ENCODE results near the gene MMP24. TPM values are rescaled to one million over a fixed set of nuclear protein-coding genes. Genes with fewer than 3 reads are reported as not detected.
A peak's percentile ranks its signal among the peaks of the same experiment; 100 is the strongest.

Gene MMP24
- total and polyA plus RNA-seq, 2 of the 13 experiments (the other 11 are each of a cell fraction or from before 2014, with no cell fraction given), result 0.29 to 0.35 TPM

DNA sequence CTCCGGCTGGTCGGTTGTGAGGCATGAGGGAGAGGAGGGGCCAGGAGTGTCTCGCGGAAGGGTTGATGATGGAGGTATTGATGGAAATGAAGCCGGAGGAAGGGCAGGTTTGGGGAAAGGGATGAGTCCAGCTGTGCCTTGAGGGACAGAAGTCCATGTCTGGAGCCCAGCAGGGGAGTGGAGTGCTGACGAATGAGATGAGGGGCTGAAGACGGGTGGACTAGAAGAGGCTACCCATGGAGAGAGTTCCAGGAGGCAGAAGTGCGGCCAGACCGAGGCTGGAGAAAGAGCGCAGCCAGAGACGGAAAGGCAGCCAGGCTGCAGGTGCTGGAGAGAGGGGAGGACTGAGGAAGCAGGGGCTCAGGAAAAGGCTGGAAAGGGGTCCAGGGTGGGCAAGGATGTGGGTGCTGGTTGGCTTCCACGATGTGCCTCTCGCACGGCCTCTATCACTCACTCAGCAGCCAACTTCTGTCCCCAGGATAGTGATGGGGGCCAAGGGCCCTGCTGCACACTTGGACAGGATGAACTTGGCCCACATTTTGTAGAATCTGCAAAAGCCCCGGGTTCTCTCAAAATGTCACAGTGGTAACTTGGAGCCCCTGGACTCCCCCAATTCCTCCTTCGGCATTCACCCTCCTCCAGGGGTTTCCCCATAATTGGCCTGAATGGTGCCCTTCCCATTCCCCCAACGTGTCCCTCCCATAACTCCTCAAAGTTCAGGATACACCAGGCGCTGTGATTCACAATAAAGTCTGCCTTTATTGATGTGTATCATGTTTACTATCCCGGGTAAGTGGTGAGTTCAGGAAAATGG, 58.7 kb downstream of the MMP24 start:
- H3K4me3 ChIP-seq (replicated peaks in 1 of 3; ENCODE audit: insufficient read depth in 1 of 3, low read depth in 2 of 3, low read length in 3 of 3), result peak overlapping the region; percentile 80 to 98 (median 81)
- H3K9ac ChIP-seq (ENCODE audit: insufficient read depth, low read depth, low read length), result peak overlapping the region; percentile 97
- H3K9me3 ChIP-seq (ENCODE audit: low read length), result no peaks in the 10 kb centered on the region
- H3K4me2 ChIP-seq (ENCODE audit: low read depth, low read length), result peak overlapping the region; percentile 91
- WGBS (ENCODE audit: low lambda C conversion rate), result under 1% methylated on average over 19 of the region's 19 CpGs
- H3K27ac ChIP-seq (ENCODE audit: extremely low read length, insufficient read depth, low read length), result peak overlapping the region; percentile 95
- DNase-seq (ENCODE audit: low spot score) (no peak), ATAC-seq (peak; percentile 4), FAIRE-seq (no peak)
- peaks cover 16% of the 10 kb centered on the region for H4K20me1 ChIP-seq (ENCODE audit: insufficient read depth, low read length)
- peaks cover 7 to 19% of the 10 kb centered on the region in 2 experiments; a peak in 4 of 5 replicates for H3K36me3 ChIP-seq (replicated peaks in 1 of 2; ENCODE audit: control insufficient read depth in 1 of 2, insufficient read depth in 2 of 2, low read length in 2 of 2)
- in situ Hi-C loops (cut with HindIII; ENCODE audit: extremely low pct_ligation_motif_present, low pct_unique_long_range_greater_than_20kb), result no loop called here
- H3K4me1 ChIP-seq (ENCODE audit: insufficient read depth, low read length), result peaks cover 70% of the 10 kb centered on the region
- ChIA-PET CTCF (ENCODE audit: low intra/inter-chr PET ratio, low total read pairs) (interaction anchor here (0.8 to 1.1 kb wide), 2 partner anchors 19 to 22 kb away, joined by 3 to 5 read pairs; no protein-coding TSS in a partner anchor), POLR2A (interaction anchor here (0.6 to 3.5 kb wide), 47 partner anchors 9 to 669 kb away, joined by 3 to 80 read pairs (median 6); partner anchors contain the start of genes ACSS2, CEP250, EDEM2 and ERGIC3)
- H2AFZ ChIP-seq (ENCODE audit: low read length), result peak overlapping the region; percentile 62
- BruUV-seq (replicated peaks), result TSS peak; percentile 81
- H3K79me2 ChIP-seq (ENCODE audit: insufficient read depth, low read length), result peaks cover 45% of the 10 kb centered on the region
- intact Hi-C loops (cut with micrococcal nuclease; ENCODE audit: unreplicated experiment), result no loop called here
- peaks cover 2 to 6% of the 10 kb centered on the region in 2 experiments; a peak in 2 of 5 replicates for H3K27me3 ChIP-seq (ENCODE audit: control insufficient read depth in 1 of 2, insufficient read depth in 2 of 2, low read length in 2 of 2)
- no peak for TF ChIP-seq ZNF670 (CRISPR knock-in tag; IDR thresholded peaks at IDR 0.05; ENCODE audit: borderline replicate concordance)
- TF ChIP-seq MAF1 (CRISPR knock-in tag; IDR thresholded peaks at IDR 0.05; ENCODE audit: borderline replicate concordance), result 0 out of 2 replicates have a peak, but pooled peaks have one; percentile 8
- TF ChIP-seq NRL (CRISPR knock-in tag; IDR thresholded peaks at IDR 0.05; ENCODE audit: borderline replicate concordance), result peak; percentile 7; the same call in 1 of the 2 replicates
- no peak for TF ChIP-seq NFYC (CRISPR knock-in tag; IDR thresholded peaks at IDR 0.05)
- peak; percentile 83; the same call in 1 of the 2 replicates for TF ChIP-seq MATR3 (CRISPR knock-in tag; IDR thresholded peaks at IDR 0.05)
- peak; percentile 18 for TF ChIP-seq XRCC5 (optimal IDR thresholded peaks at IDR 0.05; ENCODE audit: low read length)
- TF ChIP-seq ZNF124 (CRISPR knock-in tag; IDR thresholded peaks at IDR 0.05), result 0 out of 2 replicates have a peak, but pooled peaks have one; percentile 14
- TF ChIP-seq TSC22D2 (CRISPR knock-in tag; IDR thresholded peaks at IDR 0.05; ENCODE audit: borderline replicate concordance), result peak; percentile 9; the same call in 1 of the 2 replicates
- TF ChIP-seq ZNF619 (CRISPR knock-in tag; IDR thresholded peaks at IDR 0.05), result peak; percentile 37; the same call in 1 of the 2 replicates
- TF ChIP-seq ZNF589 (CRISPR knock-in tag; conservative IDR thresholded peaks at IDR 0.05), result 0 out of 2 replicates have a peak, but pooled peaks have one; percentile 2
- TF ChIP-seq ZBTB49 (CRISPR knock-in tag; IDR thresholded peaks at IDR 0.05; ENCODE audit: borderline replicate concordance), result peak; percentile 78; the same call in 1 of the 2 replicates
- peak; percentile 3; the same call in 1 of the 2 replicates for TF ChIP-seq JDP2 (CRISPR knock-in tag; IDR thresholded peaks at IDR 0.05; ENCODE audit: borderline replicate concordance)
- peak; percentile 46; the same call in 1 of the 2 replicates for TF ChIP-seq ZFP91 (CRISPR knock-in tag; IDR thresholded peaks at IDR 0.05; ENCODE audit: borderline replicate concordance)
- TF ChIP-seq, protein P1, sequence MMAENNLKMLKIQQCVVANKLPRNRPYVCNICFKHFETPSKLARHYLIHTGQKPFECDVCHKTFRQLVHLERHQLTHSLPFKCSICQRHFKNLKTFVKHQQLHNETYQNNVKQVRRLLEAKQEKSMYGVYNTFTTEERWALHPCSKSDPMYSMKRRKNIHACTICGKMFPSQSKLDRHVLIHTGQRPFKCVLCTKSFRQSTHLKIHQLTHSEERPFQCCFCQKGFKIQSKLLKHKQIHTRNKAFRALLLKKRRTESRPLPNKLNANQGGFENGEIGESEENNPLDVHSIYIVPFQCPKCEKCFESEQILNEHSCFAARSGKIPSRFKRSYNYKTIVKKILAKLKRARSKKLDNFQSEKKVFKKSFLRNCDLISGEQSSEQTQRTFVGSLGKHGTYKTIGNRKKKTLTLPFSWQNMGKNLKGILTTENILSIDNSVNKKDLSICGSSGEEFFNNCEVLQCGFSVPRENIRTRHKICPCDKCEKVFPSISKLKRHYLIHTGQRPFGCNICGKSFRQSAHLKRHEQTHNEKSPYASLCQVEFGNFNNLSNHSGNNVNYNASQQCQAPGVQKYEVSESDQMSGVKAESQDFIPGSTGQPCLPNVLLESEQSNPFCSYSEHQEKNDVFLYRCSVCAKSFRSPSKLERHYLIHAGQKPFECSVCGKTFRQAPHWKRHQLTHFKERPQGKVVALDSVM (CRISPR knock-in tag; IDR thresholded peaks at IDR 0.05), result peak; percentile 30; the same call in 1 of the 2 replicates
- peak; percentile 9; the same call in 1 of the 2 replicates for TF ChIP-seq ZNF501 (CRISPR knock-in tag; IDR thresholded peaks at IDR 0.05)

Data from HepG2 (cell line).